ENCODE data around the gene EPB41L2.
"Not testable (repeated sequence)": the region's sequence is repeated elsewhere in the genome, so short reads cannot be mapped to it uniquely, and the experiment has no call there.

EPB41L2 gene

DNA sequence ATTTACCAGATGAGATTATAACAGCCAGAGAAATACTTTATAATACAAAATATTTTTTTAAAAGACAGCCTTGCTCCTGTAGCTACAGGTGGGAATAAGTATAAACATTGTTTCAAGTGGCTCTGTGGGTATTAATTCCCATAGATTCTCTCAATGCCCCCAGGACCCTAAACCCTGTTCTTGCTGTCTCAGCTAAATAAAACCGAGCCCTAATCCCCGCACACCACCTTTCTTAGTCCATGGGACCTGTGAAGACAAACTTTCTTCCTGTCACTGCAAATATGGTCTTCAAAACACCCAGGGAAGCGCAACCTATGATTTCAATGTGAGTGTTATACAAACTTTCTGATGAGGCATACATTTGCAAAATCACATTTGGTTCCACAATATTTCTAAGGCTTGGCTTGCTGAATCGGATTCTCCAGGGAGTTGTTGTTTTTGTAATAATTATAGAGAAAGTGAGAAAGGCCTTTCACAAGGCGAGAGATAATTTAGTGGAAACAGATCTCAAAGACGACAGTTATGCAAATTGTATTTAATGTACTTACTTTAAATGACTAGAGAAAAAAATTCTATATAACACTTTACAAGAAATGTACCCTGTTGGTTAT is 224.7 kb downstream of the EPB41L2 start:
- no peak for DNase-seq (ENCODE audit: low read depth in 3 of 3)

DNA sequence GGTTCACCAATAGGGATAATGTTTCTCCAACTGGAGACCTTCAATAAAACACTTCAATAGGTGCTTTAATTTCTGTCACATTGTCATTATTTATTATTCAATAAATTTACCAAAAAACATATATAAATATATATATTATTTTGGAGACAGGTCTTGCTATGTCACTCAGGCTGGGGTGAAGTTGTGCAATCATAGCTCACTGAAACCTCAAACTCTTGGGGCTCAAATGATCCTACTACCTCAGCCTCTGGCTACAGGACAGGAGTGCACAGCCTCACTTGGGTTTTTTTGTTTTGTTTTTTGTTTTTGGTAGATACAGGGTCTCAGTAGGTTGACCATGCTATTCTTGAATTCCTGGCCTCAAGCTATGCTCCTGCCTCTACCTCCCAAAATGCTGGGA is 226.0 kb downstream of the EPB41L2 start:
- no peak for DNase-seq (ENCODE audit: low read depth in 3 of 3)

DNA sequence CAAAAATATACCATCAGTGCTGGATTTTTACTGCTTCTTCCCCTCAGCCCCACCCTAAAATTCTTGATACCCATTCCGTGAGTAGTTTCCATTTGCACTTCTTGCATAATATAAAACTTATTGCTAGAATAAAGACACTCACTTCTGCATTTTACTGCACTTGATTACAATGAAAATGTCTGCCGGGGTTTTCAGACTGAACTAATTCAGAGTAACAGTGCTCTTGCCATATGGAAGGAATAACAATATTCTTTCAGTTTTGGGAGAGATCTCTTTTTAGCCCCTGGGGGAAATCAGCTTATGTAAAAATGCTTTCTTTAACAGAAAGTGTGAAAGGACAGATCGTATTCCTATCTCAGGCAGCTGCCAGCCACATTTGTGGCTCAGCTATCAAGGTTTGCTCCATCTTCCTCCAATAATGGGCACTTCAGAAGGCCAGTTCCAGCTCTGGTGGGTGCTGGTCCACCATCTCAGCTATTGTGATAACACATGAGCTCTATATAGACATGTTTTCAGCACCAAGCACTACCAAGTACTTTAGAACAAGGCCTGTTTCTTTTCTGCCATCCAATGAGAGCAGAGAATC is 226.9 kb downstream of the EPB41L2 start:
- DNase-seq (ENCODE audit: low read depth in 3 of 3), result no peak

DNA sequence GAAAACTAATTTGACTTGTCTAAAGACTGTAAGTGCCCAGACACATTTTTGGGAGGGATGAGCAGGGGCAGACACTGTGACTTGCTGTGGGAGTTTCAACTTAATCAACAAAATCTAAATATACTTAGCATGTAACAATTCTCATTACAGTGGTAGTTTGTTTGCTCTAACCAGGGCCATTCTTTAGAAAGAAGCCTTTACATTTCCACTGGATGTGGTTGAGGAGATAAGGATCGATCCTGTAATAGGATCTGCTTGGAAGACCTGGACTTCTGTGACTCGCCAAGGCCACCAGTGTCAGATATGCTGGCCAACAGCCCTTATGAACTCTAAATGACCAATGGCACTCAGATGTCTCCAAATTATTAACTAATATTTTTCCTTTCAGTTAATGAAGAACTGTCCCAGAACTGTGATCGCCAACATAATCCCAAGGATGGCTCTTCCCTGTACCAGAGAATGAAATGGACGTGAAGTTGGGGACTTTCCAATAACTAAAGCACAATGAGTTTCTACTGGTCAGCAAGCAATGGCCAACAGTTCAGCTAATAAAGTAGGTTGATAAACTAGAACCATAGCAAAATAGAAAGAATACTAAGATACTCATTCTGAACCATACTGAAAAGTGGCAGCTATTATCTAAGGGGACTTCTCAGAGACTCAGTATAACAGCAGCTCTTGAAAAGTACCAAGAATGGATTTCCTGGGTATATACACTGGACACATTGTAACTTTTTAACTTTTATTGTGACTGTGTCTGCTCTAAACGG is 228.4 kb downstream of the EPB41L2 start:
- DNase-seq (ENCODE audit: low read depth in 3 of 3), result no peak

DNA sequence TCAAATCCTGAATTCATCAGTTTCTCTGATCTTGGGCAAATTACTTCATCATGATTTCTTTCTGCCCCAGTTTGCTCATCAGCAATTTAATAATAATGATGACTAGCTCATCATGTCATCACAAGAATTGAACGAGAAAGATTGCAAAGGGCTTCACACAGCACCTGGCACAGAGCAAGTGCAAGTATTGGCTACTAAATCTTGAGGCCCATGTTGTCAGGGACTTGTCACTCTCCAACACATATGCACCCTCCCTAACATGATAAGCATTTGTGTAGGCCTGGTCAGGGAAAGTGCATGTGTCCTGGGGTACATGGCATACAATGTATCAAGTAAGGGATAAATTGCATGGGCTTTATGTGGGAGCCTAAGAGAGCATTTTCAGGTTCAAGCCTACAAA is 229.5 kb downstream of the EPB41L2 start:
- DNase-seq (ENCODE audit: low read depth in 3 of 3), result no peak

DNA sequence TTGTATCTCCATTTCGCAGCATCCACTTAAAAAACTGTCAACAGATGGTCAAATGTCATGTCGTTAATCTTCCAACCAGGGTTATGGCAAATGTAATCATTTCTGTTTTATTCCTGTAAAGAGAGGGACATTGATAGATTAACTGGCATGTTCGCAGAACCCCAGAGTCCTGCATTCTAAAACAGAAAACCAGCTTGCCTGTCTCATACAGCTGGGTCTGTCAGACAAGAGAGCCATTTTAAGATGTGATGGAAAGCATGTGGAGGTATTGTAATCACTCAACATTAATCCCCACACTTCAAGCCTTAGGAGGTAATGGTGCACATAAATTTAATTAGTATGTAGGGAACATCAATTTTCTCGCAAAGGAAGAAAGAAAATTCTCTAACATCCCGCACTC is 231.4 kb downstream of the EPB41L2 start:
- no peak for DNase-seq (ENCODE audit: low read depth in 3 of 3)

DNA sequence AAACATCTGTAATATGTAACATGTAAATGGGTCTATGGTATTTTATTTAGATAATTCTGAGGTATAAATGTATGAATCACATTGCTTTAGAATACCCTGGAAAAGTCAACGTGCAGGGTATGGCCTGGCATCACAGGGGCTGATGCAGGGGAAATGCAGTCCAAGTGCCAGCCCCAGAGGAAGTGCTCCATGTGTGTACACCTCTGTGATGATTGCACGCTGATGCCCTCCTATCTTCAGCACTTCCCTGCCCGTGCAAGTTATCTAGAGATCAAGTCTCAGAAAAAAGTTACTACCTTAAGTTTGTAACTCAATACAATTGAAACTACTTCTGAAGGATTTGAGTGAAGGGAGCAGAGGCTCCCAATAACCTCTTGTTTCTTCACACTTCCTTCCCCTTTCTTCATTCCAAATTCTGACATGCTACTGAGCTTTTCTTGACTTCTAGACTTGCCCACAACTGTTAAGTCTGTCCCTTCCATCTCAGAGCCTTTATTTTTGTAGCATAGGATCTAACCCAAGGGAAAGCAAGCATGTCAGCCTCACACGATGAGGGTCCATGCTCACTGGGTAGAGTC is 233.6 kb downstream of the EPB41L2 start:
- DNase-seq (ENCODE audit: low read depth in 3 of 3), result no peak

DNA sequence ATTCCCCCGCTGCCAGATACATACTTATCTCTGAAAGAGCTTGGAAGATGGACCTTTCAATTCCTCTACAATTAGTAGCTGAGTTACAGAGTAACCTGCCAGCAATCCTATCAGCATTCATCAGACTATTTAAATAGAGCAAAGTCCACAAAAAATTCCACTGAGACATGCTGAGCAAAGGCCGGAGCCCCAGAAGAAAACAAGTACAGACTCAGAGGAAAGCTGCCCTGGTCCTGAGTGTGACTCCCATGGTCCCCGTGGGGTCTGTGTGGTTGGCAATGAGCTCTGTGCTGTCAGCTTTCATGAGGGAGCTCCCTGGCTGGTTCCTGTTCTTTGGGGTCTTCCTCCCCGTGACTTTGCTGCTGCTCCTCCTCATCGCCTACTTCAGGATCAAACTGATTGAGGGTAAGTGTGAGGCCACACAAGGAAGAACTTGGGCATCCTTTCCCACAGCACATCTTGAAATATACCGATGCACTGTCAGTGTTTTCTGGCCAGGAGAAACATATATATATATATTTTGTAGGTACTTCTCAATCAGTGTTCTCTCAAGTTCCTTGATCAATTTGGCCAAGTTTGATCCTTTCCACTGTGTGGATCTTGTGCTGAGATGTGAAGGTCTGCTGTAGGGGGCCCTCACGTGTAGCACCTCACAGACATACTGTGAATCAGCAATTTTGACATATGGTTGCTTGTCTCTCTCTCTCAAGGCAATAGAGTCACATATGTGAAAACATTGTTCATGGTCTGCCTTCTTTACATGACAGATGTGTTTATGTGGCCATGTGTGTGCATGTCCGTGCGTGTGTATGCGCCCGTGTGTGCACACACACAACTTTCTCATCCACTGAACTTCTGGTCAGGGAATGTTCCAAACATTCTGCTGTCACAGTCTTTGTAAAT is 235.5 kb downstream of the EPB41L2 start, which contains the start of gene SMLR1:
Gene SMLR1, plus strand, starts transcription at position 160 of the 903 bp plus-strand sequence. Its CDS starts 8 bp downstream, at position 168.
- DNase-seq (ENCODE audit: low read depth in 3 of 3), result no peak

DNA sequence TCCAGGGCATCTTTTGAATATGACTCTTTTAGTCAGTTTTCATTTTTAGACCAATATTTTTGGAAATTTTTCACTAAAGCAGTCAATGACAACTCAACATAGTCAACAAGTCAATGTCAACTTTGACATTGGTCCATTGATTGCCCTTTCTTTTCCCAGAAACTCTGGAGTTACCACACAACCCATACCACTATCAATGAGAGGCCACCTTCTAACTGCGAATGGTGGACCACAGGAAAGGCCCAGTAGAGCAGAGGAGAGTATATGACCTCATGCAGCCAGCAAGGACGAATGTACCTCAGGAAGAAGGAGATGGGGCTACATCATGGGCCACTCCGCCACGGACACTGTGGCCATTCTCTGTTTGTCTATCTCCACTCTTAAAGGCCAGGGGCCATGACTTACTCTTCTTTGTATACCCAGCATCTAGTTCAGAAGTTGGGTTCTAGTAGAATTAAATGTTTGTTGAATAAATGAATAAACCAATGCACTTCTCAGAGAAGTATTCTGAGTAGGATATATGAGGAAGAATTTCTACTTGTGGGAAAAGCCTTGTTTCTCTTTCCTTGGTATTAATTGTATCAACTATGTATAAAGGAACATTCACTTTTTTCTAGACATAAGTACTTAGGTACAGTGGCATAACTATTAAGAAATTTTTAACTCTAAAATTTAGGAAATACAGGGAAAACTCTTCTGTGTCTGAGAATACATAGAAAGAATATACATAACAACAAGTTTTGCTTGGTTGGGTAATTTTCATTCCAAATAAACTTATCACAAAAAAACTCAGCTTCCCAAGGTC is 236.4 kb downstream of the EPB41L2 start:
- no peak for DNase-seq (ENCODE audit: low read depth in 3 of 3)

DNA sequence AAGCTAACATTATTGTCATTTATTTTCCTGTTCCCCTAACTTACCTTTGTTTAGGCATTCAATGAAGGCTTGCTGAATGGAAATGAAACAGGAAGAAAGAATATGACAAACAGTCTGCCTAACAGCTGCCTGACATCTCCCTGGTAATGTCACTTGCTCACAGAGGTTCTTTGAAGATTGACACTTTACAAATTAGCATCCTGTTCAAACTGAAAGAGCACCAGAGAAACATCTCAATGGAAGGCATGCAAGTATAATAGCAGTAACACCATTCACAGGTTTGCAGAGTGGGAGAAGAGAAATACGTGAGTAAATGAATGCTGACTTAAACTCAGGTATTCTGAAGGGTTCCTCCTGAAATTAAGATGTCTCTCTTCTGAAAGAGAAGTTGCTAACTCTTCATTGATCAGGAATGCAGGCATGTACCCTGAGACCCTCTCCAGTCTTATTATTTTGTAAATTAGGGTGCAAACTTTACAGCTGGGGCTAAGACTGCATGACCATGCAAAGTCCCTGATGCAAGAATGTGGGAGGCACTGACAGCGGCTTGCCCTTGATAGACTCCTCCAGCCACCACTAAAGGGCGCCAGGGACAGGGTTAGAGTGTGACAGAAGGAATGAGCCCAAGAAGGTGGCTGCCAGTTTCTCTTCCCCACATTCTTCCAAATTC is 237.1 kb downstream of the EPB41L2 start:
- DNase-seq (ENCODE audit: low read depth in 3 of 3), result no peak

DNA sequence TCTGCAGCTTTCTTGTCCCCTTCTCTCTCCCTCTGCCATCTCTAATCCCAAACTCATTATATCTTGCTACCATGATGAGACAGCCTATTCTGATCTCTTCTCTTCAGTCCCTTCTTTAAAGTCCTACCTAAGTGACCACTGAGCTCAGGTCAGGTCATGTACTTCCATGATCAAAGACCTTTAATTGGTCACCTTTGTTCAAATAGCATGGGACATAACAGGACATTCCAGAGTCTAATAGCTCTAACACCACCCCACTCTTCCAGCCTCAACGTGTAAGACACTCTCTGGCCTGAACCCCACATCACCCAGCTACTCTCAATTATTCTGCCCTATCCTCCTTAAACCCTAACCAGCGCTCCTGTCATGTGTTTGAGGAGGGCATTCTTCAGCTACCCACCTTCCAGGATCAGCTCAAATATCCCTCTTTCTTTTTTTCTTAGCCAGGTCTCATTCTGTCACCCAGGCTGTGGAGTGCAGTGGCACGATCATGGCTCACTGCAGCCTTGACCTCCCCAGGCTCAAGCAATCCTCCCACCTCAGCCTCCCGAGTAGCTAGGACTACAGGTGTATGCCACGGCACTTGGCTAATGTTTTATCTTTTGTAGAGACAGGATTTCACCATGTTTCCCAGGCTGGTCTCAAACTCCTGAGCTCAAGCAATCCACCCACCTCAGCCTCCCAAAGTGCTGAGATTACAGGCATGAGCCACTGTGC is 237.9 kb downstream of the EPB41L2 start:
- no peak for DNase-seq (ENCODE audit: low read depth in 3 of 3)

DNA sequence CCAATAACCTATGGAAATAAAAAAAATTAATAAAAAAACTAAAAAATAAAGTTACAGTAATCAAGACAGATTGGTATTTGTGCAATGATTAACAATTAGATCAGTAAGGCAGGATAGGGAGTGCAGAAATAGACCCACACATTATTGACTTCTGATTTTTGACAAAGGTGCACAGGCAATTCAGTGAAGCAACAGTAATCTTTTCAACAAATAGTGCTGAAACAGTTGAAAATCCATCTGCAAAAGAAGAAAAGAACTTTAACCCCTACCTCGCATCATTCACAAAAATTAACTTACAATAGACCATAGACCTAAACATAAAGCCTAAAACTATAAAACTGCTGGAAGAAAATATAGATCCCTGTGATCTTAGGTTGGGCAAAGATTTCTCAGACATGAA is 240.3 kb downstream of the EPB41L2 start:
- no peak for DNase-seq (ENCODE audit: low read depth in 3 of 3)

DNA sequence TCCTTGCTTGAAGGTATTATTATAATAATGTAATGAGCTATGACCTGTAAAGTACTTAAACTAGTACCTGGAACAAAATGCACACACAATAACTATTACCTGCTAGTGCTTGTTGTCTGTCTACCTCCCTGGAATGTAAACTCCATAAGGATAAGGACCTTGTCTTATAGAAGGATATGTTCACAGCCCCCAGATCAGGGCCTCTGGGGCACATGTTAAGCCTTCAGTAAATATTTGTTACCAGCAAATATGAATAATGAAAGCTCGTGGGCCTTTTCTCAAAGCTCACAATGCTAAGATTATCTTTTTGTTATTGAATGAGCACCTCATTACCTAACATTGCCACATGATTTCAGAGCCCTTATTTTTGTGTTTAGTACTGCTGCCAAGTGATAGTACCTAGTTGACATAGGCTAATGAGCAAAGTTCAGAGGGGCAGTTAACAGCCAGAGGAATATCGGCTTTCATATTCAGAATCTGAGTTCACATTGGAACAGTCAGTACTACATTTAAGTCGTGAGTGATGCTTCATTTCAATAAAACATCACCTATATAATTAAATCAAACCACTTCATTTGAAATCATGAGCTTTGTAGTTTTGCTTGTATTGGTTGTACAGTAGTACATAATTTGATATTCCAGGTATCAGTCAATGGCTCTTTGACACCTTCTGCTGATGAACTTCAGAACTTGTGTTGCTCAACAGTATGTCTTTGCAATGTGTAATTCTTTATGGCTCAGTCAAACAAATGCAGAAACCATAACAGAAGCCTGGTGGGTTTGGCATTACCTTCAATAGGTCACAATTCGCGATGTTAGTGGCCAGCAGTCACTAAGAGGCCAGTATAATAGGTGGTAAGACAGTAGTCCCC is 247.6 kb downstream of the EPB41L2 start:
- DNase-seq (ENCODE audit: low read depth in 3 of 3), result no peak

DNA sequence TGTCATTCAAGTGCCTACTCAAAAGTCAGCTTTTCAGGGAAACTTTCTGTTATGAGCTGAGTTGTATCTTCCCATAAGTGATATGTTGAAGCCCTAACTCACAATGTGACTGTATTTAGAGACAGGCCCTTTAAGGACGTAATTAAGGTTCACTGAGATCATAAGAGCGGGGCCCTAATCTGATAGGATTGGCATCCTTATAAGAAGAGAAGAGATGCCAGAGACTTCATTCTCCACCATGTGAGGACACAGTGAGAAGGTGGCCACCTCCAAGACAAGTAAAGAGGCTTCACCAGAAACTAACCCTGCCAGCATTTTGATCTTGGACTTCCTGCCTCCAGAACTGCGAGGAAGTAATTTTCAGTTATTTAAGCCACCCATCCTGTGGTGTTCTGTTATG is 248.5 kb downstream of the EPB41L2 start:
- DNase-seq (ENCODE audit: low read depth in 3 of 3), result no peak

DNA sequence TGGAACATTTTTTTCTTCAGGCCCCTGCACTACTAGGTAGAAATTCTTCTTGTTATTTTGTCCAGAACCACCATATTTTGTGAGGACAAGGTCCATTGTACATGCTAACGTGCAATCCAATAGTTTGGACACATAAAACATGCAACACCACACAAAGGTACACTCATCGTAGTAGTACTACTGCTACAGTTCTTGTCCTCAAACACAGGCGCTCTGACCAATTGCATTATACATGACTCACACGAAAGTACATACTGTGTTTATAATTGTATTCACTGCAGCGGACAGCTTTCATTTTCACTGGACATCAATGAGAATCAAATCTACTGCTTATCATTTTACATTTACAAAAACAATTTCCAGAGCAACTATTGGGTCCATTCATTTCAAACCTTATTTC is 251.1 kb downstream of the EPB41L2 start:
- DNase-seq (ENCODE audit: low read depth in 3 of 3), result no peak

DNA sequence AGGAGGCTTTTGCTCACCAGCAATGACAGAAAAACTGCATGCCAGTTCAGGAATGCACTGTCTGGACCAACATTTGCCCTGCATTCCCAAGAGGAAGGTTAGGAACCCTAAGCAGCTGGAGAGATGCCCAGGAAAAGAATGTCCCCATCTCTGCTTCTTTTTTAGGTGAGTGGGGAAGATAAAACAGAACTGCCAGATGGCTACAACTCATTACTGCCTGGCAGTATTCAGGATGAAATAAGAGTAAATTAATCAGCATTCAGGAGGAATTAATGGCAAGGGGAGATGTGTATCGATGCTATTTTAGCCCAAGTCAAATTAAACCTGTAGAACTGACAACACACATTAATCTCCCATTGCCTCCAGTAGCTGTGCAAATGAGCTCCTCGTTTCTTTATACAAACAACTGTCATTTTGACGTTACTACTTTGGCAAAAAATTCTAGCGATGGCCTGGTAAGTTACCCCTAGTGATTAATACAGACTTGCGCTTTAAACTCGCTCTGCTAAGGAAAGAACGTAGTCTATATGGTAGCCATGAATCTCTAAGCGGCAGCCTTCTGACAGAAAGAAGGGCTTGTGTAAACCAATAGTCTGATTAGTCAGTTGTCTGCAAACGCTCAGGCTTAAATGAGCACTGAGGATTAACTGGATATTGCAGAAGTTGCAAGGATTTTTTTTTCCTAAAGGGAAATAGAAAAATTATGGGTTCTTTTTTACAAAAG is 252.6 kb downstream of the EPB41L2 start:
- no peak for DNase-seq (ENCODE audit: low read depth in 3 of 3)

DNA sequence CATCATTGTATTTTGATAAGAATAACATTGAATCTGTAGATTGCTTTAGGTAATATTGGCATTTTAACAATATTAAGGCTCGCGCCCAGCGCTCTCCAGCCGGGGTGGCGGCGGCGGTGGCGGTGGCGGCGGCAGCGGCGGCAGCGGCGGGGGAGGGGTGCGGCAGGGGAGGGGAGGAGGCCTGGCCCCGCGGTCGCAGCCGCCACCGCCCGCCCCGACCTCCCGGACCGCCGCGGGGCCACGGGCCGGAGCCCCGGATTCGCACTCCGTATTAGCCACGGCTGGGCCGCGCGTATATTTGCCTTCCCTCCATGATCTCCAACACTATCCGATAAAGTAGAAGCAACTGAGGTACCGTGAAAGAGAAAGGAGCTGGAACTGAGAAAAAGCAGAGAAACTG is 261.7 kb downstream of the EPB41L2 start:
- not testable (repeated sequence) for DNase-seq (ENCODE audit: low read depth in 3 of 3)

DNA sequence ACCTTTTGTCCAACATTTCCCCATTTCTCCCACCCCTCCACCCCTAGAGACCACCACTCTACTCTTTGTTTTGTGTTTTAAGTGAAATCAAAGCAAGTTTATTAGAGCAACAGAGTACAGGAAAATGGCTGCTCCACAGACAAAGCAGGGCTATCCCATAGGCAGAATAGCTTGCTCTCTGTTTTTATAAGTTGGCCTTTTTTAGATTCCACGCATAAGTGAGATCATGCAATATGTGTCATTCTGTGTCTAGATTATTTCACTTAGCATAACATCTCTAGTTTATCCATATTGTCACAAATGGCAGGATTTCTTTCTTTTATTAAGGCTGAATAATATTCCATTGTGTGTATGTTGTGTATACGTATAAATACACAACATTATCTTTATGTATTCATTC is 266.0 kb downstream of the EPB41L2 start:
- no peak for DNase-seq (ENCODE audit: low read depth in 3 of 3)

Measured in stimulated activated CD4-positive, alpha-beta T cell treated with anti-CD3 and anti-CD28 coated beads, TNF-alpha, amount 100 ng/mL, for 4 hours (primary cell).